ENCODE measurements around the gene UNC13B. TPM values are rescaled to one million over a fixed set of nuclear protein-coding genes. Genes with fewer than 3 reads are reported as not detected.

UNC13B gene
- total RNA-seq, 1 experiment from 2014 or later = 19.7 TPM

GRCh38 chr9:35324966-35325365 lies 163.2 kb downstream of the UNC13B start:
- no peaks in the 10 kb centered on the region for H3K27me3 ChIP-seq (replicated peaks; ENCODE audit: control insufficient read depth, insufficient read depth, low read length)
- no TSS peak for BruUV-seq (replicated peaks)
- H3K27me3 Mint-ChIP-seq (ENCODE audit: insufficient read depth, unreplicated experiment) = no peaks in the 10 kb centered on the region
- no peaks in the 10 kb centered on the region for H3K4me1 Mint-ChIP-seq (ENCODE audit: low read depth, unreplicated experiment)
- H3K36me3 Mint-ChIP-seq (ENCODE audit: insufficient read depth, unreplicated experiment) = no peaks in the 10 kb centered on the region
- no peak overlapping the region for H3K4me3 Mint-ChIP-seq (ENCODE audit: unreplicated experiment)
- ChIA-PET CTCF (no interaction called here), POLR2A (no interaction called here)
- H3K9me3 ChIP-seq = no peaks in the 10 kb centered on the region
- no peaks in the 10 kb centered on the region for H3K9me3 Mint-ChIP-seq (ENCODE audit: unreplicated experiment)
- H3K4me1 ChIP-seq = no peaks in the 10 kb centered on the region
- no peak overlapping the region for H3K27ac Mint-ChIP-seq (ENCODE audit: unreplicated experiment)
- no peaks in the 10 kb centered on the region for H3K36me3 ChIP-seq (ENCODE audit: control insufficient read depth, insufficient read depth, low read length)
- intact Hi-C loops (cut with micrococcal nuclease; ENCODE audit: unreplicated experiment) = no loop called here
- DNase-seq = no peak
- H3K4me3 ChIP-seq (ENCODE audit: low read depth, low read length) = no peak overlapping the region
- no peak for TF ChIP-seq CTCF (IDR thresholded peaks at IDR 0.05; ENCODE audit: insufficient read depth in 1 of 2, low read depth in 1 of 2, low read length in 1 of 2, severe bottlenecking in 1 of 2, unreplicated experiment in 1 of 2)

DNA sequence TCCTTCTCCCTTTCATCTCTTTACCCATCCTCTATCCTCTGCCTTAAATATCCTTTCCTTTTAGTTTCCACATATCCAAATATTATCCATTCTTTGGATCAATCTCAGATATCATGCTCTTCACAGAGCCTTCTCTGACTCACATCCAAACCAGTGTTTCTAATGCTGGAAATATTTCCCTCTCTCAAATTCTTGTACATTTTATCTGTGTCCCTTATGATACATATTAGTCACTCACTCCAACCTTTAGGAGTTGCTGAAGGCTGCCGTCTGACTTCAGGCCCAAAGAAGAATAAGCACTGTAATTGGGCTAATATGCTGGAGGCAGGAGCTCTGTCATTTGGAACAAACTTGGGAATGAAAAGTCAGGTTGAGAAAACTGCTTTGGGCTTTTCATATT lies 171.7 kb downstream of the UNC13B start:
- Histone ChIP-seq H3K27me3 (replicated peaks; ENCODE audit: control insufficient read depth, insufficient read depth, low read length) (no peaks in the 10 kb centered on the region), H3K9me3 (no peaks in the 10 kb centered on the region), H3K4me3 (ENCODE audit: low read depth, low read length) (no peak overlapping the region), H3K4me1 (no peaks in the 10 kb centered on the region), H3K36me3 (ENCODE audit: control insufficient read depth, insufficient read depth, low read length) (no peaks in the 10 kb centered on the region)
- intact Hi-C loops (cut with micrococcal nuclease; ENCODE audit: unreplicated experiment) = no loop called here
- Mint-ChIP-seq H3K36me3 (ENCODE audit: insufficient read depth, unreplicated experiment) (peaks cover 5% of the 10 kb centered on the region), H3K27ac (ENCODE audit: unreplicated experiment) (no peak overlapping the region), H3K27me3 (ENCODE audit: insufficient read depth, unreplicated experiment) (no peaks in the 10 kb centered on the region), H3K9me3 (ENCODE audit: unreplicated experiment) (no peaks in the 10 kb centered on the region), H3K4me3 (ENCODE audit: unreplicated experiment) (no peak overlapping the region), H3K4me1 (ENCODE audit: low read depth, unreplicated experiment) (no peaks in the 10 kb centered on the region)
- TF ChIP-seq CTCF (IDR thresholded peaks at IDR 0.05; ENCODE audit: insufficient read depth in 1 of 2, low read depth in 1 of 2, low read length in 1 of 2, severe bottlenecking in 1 of 2, unreplicated experiment in 1 of 2) = no peak
- ChIA-PET POLR2A (no interaction called here), CTCF (no interaction called here)
- BruUV-seq (replicated peaks) = no TSS peak
- no peak for DNase-seq

DNA sequence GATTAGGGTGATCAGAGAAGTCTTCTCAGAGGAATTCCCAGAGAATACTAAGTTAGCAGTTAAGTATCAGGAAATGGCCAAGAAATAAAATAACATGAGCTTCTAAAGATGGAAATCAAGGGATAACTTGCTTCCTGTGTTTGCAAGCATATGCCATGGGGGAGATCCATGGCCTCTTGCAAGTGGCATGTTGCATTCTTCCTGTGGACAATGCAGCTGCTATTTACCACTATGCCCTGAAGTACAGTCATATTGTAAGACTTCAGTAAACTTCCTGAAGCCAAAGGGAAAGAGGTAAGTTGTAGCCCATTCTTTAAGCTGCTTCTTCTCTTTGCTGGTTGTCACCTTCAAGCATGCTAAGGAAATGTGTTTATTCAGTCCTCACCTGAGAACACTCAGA lies 173.4 kb downstream of the UNC13B start:
- no peaks in the 10 kb centered on the region for H3K27me3 Mint-ChIP-seq (ENCODE audit: insufficient read depth, unreplicated experiment)
- intact Hi-C loops (cut with micrococcal nuclease; ENCODE audit: unreplicated experiment) = no loop called here
- ChIA-PET POLR2A (no interaction called here), CTCF (no interaction called here)
- no peaks in the 10 kb centered on the region for H3K4me1 ChIP-seq
- H3K27ac Mint-ChIP-seq (ENCODE audit: unreplicated experiment) = no peak overlapping the region
- H3K4me1 Mint-ChIP-seq (ENCODE audit: low read depth, unreplicated experiment) = no peaks in the 10 kb centered on the region
- H3K4me3 ChIP-seq (ENCODE audit: low read depth, low read length) = no peak overlapping the region
- no peak for TF ChIP-seq CTCF (IDR thresholded peaks at IDR 0.05; ENCODE audit: insufficient read depth in 1 of 2, low read depth in 1 of 2, low read length in 1 of 2, severe bottlenecking in 1 of 2, unreplicated experiment in 1 of 2)
- no TSS peak for BruUV-seq (replicated peaks)
- H3K9me3 Mint-ChIP-seq (ENCODE audit: unreplicated experiment) = no peaks in the 10 kb centered on the region
- H3K9me3 ChIP-seq = no peaks in the 10 kb centered on the region
- no peaks in the 10 kb centered on the region for H3K36me3 ChIP-seq (ENCODE audit: control insufficient read depth, insufficient read depth, low read length)
- H3K4me3 Mint-ChIP-seq (ENCODE audit: unreplicated experiment) = no peak overlapping the region
- no peaks in the 10 kb centered on the region for H3K27me3 ChIP-seq (replicated peaks; ENCODE audit: control insufficient read depth, insufficient read depth, low read length)
- H3K36me3 Mint-ChIP-seq (ENCODE audit: insufficient read depth, unreplicated experiment) = peaks cover 5% of the 10 kb centered on the region
- DNase-seq = no peak

Data from Caco-2 (cell line).